A549 (cell line): Measurements from ENCODE around the gene MCRIP1. TPM values are rescaled to one million over a fixed set of nuclear protein-coding genes. Genes with fewer than 3 reads are reported as not detected.

Experiments used
- ATAC-seq, 2 experiments: fragments of 200-7000 bp in 1 of 2; fragments of >200 bp in 1 of 2; cut with Nextera tagmentation in 1 of 2; cut with Tn5 transposase in 1 of 2; 3 replicates each; pipeline versions ENCODE4 v1.8.0 to v1.9.1; 2018 to 2020; ENCODE audit warnings: mild to moderate bottlenecking in 1 of 2, moderate library complexity in 1 of 2
- CTCF ChIA-PET: fragments of 300-600 bp; sonication (Branson Sonifier 250); formaldehyde crosslinking; extraction: SDS; loops from one replicate; lab custom pipeline; 2021; ENCODE audit warnings: antibody characterized with exemption, inconsistent platforms; lab: Yijun Ruan, JAX
- POLR2A ChIA-PET: fragments of 350-600 bp; formaldehyde crosslinking; extraction: SDS; loops from one replicate; lab custom pipeline; 2021; ENCODE audit warnings: antibody characterized with exemption, inconsistent platforms; lab: Yijun Ruan, JAX
- DNase-seq, 2 experiments: peaks; one replicate each; pipeline versions ENCODE4 v3.0.0 to v3.0.0-alpha.2; 2011 to 2016; ENCODE audit warnings: low read depth in 1 of 2, low spot score in 1 of 2
- FAIRE-seq: peaks from 2 replicates; lab custom pipeline; 2011; peaks lifted over from hg19 to GRCh38; lab: Jason Lieb, UNC
- H3K27ac ChIP-seq, 2 experiments: fragments of >200 bp; sonication (Bioruptor Twin); formaldehyde crosslinking; 3 replicates each; pipeline ENCODE4 v1.5.1; 2016 to 2017
- H3K4me1 ChIP-seq: fragments of >200 bp; sonication (Bioruptor Twin); formaldehyde crosslinking; 3 replicates; pipeline ENCODE4 v1.6.1; 2016
- H3K4me2 ChIP-seq: fragments of >200 bp; sonication (Bioruptor Twin); formaldehyde crosslinking; 3 replicates; pipeline ENCODE4 v1.6.1; 2016
- H3K4me3 ChIP-seq: fragments of >200 bp; sonication (Bioruptor Twin); formaldehyde crosslinking; 3 replicates; pipeline ENCODE4 v1.5.1; 2016
- H3K9me3 ChIP-seq: fragments of >200 bp; sonication (Bioruptor Twin); formaldehyde crosslinking; 3 replicates; pipeline ENCODE4 v1.6.1; 2016
- CBX8 ChIP-seq: fragments of 200-600 bp; sonication (generic); IDR thresholded peaks from 2 replicates; pipeline ENCODE4 v1.6.1; 2016
- CHD4 ChIP-seq: fragments of 200-600 bp; sonication (generic); IDR thresholded peaks from 2 replicates; pipeline ENCODE4 v1.6.1; 2016; ENCODE audit warnings: antibody characterized with exemption, mild to moderate bottlenecking, borderline replicate concordance
- EHMT2 ChIP-seq: fragments of 200-600 bp; sonication (generic); IDR thresholded peaks from 2 replicates; pipeline ENCODE4 v1.6.1; 2016; ENCODE audit warnings: antibody characterized with exemption, low read depth, mild to moderate bottlenecking, moderate library complexity
- FOXS1 ChIP-seq: fragments of 250-450 bp; sonication (Bioruptor Pico); IDR thresholded peaks from 2 replicates; pipeline ENCODE4 v1.5.0; 2020; ENCODE audit warnings: mild to moderate bottlenecking, moderate library complexity
- HDAC2 ChIP-seq: fragments of 200-600 bp; sonication (generic); IDR thresholded peaks from 2 replicates; pipeline ENCODE4 v1.6.1; 2016
- HOXA7 ChIP-seq: fragments of 250-450 bp; sonication (Bioruptor Pico); IDR thresholded peaks from 2 replicates; pipeline ENCODE4 v1.5.0; 2020; ENCODE audit warnings: mild to moderate bottlenecking, moderate library complexity
- HOXB13 ChIP-seq: fragments of 250-450 bp; sonication (Bioruptor Pico); IDR thresholded peaks from 2 replicates; pipeline ENCODE4 v1.5.0; 2020; ENCODE audit warnings: low read depth, mild to moderate bottlenecking, moderate library complexity
- JUN ChIP-seq, 2 experiments: fragments of >200 bp; sonication (Bioruptor Twin); formaldehyde crosslinking; IDR thresholded peaks; 2 replicates in 1 of 2; 3 replicates in 1 of 2; pipeline ENCODE4 v1.6.1; 2016 to 2017
- KDM5A ChIP-seq: fragments of 200-600 bp; sonication (generic); IDR thresholded peaks from 2 replicates; pipeline ENCODE4 v1.6.1; 2016; ENCODE audit warnings: antibody characterized with exemption, mild to moderate bottlenecking
- PHF8 ChIP-seq: fragments of 200-600 bp; sonication (generic); IDR thresholded peaks from 2 replicates; pipeline ENCODE4 v1.6.1; 2016; ENCODE audit warnings: low read depth, mild to moderate bottlenecking, antibody characterized with exemption, moderate library complexity, borderline replicate concordance
- POLR2A ChIP-seq: IDR thresholded peaks from 2 replicates; pipeline ENCODE4 v1.6.1; 2012; ENCODE audit warnings: mild to moderate bottlenecking, low read length
- RAD21 ChIP-seq, 2 experiments: fragments of >200 bp in 1 of 2; sonication (Bioruptor Twin) in 1 of 2; formaldehyde crosslinking in 1 of 2; IDR thresholded peaks in 1 of 2; conservative IDR thresholded peaks in 1 of 2; 2 replicates in 1 of 2; 3 replicates in 1 of 2; pipeline ENCODE4 v1.6.1; 2012 to 2018; ENCODE audit warnings: inconsistent platforms in 1 of 2
- RCOR1 ChIP-seq: fragments of 150-350 bp; IDR thresholded peaks from 2 replicates; pipeline ENCODE4 v1.6.1; 2014; ENCODE audit warnings: antibody characterized with exemption, low read length, low read depth
- RFX5 ChIP-seq: fragments of 450-650 bp; IDR thresholded peaks from 2 replicates; pipeline ENCODE4 v1.7.1; 2014; ENCODE audit warnings: antibody characterized with exemption, mild to moderate bottlenecking, moderate library complexity
- RNF2 ChIP-seq: fragments of 200-600 bp; sonication (generic); IDR thresholded peaks from 2 replicates; pipeline ENCODE4 v1.6.1; 2016; ENCODE audit warnings: low read depth, mild to moderate bottlenecking, antibody characterized with exemption, moderate library complexity, borderline replicate concordance
- SMC3 ChIP-seq: fragments of >200 bp; sonication (Bioruptor Twin); formaldehyde crosslinking; IDR thresholded peaks from 3 replicates; pipeline ENCODE4 v1.6.1; 2018; ENCODE audit warnings: inconsistent platforms
- SREBF2 ChIP-seq: fragments of 450-650 bp; IDR thresholded peaks from 2 replicates; pipeline ENCODE4 v1.6.1; 2014; ENCODE audit warnings: mild to moderate bottlenecking, moderate library complexity
- ZSCAN20 ChIP-seq: fragments of 250-450 bp; sonication (Bioruptor Pico); IDR thresholded peaks from 2 replicates; pipeline ENCODE4 v1.8.0; 2022; ENCODE audit warnings: mild to moderate bottlenecking, moderate library complexity
- WGBS: methylation state at CpG from one replicate; pipeline ENCODE4 v1.1.6; 2017; ENCODE audit errors: missing lambda C conversion rate; 5-methylcytosine and 5-hydroxymethylcytosine counted together
- polyA plus RNA-seq, 4 experiments: library from polyadenylated mRNA; depleted of rRNA in 3 of 4; stranded (reverse); fragments of >200 nt; fragmentation: RNase III in 1 of 4; extraction: RNeasy Plus Mini Kit Qiagen cat#74134 plus additional on column Dnase treatment in 1 of 4; gene quantifications; 2 replicates in 3 of 4; 3 replicates in 1 of 4; pipeline ENCODE4 v1.2.3, GENCODE V29; 2011 to 2017
- TF ChIP-seq, protein P1 (sequence below): fragments of 200-600 bp; sonication (generic); IDR thresholded peaks from 2 replicates; pipeline ENCODE4 v1.6.1; 2016; ENCODE audit warnings: antibody characterized with exemption, mild to moderate bottlenecking, moderate library complexity
- TF ChIP-seq, protein P2 (sequence below): fragments of >200 bp; sonication (Bioruptor Twin); formaldehyde crosslinking; IDR thresholded peaks from 3 replicates; pipeline ENCODE4 v1.5.1; 2016
- TF ChIP-seq, protein P3 (sequence below): fragments of 450-650 bp; IDR thresholded peaks from 2 replicates; pipeline ENCODE4 v1.6.1; 2014; ENCODE audit warnings: antibody characterized with exemption
- TF ChIP-seq, protein P4 (sequence below): fragments of 250-450 bp; sonication (Bioruptor Pico); IDR thresholded peaks from 2 replicates; pipeline ENCODE4 v1.5.0; 2020; ENCODE audit warnings: low read depth, mild to moderate bottlenecking, moderate library complexity
- TF ChIP-seq, protein P5 (sequence below): fragments of >200 bp; sonication (Bioruptor Twin); formaldehyde crosslinking; IDR thresholded peaks from 3 replicates; pipeline ENCODE4 v1.6.1; 2016

MCRIP1 gene
- polyA plus RNA-seq, 2 of the 4 experiments (the other 2 are of a cell fraction), result 32.0 to 51.0 TPM

DNA sequence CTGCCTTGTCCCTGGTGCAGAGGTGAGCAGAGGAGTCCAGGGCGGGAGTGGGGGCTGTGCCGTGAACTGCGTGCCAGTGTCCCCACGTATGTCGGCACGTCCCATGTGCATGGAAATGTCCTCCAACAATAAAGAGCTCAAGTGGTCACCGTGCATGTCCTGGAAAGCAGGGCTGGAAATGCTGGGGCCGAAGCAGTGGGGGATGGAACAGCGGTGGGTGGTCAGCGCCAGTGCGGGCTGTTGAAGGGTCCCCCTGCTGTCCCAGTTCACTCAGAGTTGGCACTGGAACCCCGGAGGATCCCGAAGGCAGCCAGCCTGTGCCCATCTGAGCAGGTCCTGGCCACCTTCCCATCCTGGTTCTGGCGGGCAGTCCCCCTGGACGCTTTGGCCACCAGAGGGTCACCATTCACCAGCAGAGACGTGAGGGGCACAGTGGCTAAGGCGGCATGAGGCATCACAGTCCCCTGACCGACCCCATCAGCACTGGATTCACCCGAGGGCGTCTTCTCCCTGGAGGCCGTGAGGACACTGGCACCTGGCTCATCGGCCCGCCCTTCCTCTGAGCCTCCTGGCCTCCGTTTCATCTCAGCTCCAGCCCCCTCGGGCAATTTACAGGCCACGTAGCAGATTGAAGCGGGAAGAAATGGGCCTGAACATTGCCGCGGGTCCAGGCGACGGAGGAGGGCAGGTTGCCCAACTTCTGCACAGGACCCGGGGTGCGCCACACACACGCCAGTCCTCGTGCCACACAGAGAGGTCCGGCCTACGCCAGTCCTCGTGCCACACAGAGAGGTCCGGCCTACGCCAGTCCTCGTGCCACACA is 19.0 kb downstream of the MCRIP1 start (continued):
- TF ChIP-seq, protein P1, sequence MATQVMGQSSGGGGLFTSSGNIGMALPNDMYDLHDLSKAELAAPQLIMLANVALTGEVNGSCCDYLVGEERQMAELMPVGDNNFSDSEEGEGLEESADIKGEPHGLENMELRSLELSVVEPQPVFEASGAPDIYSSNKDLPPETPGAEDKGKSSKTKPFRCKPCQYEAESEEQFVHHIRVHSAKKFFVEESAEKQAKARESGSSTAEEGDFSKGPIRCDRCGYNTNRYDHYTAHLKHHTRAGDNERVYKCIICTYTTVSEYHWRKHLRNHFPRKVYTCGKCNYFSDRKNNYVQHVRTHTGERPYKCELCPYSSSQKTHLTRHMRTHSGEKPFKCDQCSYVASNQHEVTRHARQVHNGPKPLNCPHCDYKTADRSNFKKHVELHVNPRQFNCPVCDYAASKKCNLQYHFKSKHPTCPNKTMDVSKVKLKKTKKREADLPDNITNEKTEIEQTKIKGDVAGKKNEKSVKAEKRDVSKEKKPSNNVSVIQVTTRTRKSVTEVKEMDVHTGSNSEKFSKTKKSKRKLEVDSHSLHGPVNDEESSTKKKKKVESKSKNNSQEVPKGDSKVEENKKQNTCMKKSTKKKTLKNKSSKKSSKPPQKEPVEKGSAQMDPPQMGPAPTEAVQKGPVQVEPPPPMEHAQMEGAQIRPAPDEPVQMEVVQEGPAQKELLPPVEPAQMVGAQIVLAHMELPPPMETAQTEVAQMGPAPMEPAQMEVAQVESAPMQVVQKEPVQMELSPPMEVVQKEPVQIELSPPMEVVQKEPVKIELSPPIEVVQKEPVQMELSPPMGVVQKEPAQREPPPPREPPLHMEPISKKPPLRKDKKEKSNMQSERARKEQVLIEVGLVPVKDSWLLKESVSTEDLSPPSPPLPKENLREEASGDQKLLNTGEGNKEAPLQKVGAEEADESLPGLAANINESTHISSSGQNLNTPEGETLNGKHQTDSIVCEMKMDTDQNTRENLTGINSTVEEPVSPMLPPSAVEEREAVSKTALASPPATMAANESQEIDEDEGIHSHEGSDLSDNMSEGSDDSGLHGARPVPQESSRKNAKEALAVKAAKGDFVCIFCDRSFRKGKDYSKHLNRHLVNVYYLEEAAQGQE, result no peak
- TF ChIP-seq, protein P2, sequence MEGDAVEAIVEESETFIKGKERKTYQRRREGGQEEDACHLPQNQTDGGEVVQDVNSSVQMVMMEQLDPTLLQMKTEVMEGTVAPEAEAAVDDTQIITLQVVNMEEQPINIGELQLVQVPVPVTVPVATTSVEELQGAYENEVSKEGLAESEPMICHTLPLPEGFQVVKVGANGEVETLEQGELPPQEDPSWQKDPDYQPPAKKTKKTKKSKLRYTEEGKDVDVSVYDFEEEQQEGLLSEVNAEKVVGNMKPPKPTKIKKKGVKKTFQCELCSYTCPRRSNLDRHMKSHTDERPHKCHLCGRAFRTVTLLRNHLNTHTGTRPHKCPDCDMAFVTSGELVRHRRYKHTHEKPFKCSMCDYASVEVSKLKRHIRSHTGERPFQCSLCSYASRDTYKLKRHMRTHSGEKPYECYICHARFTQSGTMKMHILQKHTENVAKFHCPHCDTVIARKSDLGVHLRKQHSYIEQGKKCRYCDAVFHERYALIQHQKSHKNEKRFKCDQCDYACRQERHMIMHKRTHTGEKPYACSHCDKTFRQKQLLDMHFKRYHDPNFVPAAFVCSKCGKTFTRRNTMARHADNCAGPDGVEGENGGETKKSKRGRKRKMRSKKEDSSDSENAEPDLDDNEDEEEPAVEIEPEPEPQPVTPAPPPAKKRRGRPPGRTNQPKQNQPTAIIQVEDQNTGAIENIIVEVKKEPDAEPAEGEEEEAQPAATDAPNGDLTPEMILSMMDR, result no peak
- no peak for TF ChIP-seq JUN (IDR thresholded peaks at IDR 0.05)
- no peak for TF ChIP-seq HOXB13
- TF ChIP-seq, protein P3, sequence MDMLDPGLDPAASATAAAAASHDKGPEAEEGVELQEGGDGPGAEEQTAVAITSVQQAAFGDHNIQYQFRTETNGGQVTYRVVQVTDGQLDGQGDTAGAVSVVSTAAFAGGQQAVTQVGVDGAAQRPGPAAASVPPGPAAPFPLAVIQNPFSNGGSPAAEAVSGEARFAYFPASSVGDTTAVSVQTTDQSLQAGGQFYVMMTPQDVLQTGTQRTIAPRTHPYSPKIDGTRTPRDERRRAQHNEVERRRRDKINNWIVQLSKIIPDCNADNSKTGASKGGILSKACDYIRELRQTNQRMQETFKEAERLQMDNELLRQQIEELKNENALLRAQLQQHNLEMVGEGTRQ, result no peak
- no peak for TF ChIP-seq SREBF2
- TF ChIP-seq FOXS1 (CRISPR knock-in tag), result no peak
- no peak for TF ChIP-seq POLR2A

DNA sequence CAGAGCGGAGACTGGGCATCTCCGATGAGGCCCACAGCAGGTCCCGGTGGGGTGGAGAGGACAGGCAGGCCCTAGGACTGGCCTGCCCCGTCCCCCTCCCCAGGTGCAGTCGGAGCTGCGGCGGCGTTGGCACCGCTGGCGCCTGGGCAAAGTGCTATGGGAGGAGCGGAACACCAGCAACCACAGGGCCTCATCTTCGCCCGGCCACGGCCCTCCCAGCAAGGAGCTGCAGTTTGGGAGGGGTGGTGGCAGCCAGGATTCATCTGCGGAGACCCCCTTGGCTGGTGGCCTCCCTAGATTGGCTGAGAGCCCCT is 19.8 kb downstream of the MCRIP1 start:
- WGBS, result 79% methylated on average over 14 of the region's 15 CpGs
- POLR2A ChIA-PET, result no interaction called here

More for the DNA sequence above, 19.8 kb downstream of the MCRIP1 start:
- ATAC-seq, result no peak
- Histone ChIP-seq H3K27ac (no peak overlapping the region), H3K9me3 (no peaks in the 10 kb centered on the region), H3K4me2 (no peak overlapping the region), H3K4me3 (no peak overlapping the region)
- no peak for FAIRE-seq
- CTCF ChIA-PET, result interaction anchor here (1.0 to 4.9 kb wide), 7 partner anchors 9 to 83 kb away, joined by 3 to 24 read pairs (median 3); no protein-coding TSS in a partner anchor
- no peak for DNase-seq
- TF ChIP-seq, protein P4, sequence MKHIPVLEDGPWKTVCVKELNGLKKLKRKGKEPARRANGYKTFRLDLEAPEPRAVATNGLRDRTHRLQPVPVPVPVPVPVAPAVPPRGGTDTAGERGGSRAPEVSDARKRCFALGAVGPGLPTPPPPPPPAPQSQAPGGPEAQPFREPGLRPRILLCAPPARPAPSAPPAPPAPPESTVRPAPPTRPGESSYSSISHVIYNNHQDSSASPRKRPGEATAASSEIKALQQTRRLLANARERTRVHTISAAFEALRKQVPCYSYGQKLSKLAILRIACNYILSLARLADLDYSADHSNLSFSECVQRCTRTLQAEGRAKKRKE (CRISPR knock-in tag), result no peak
- TF ChIP-seq, protein P2, result no peak
- TF ChIP-seq KDM5A (no peak), ZSCAN20 (CRISPR knock-in tag) (no peak), RCOR1 (no peak), SMC3 (no peak), CBX8 (no peak), RFX5 (no peak), JUN (IDR thresholded peaks at IDR 0.05) (no peak), CHD4 (no peak), HOXA7 (CRISPR knock-in tag) (no peak), RNF2 (no peak), PHF8 (no peak), RAD21 (conservative IDR thresholded peaks at IDR 0.05 in 1 of 2, IDR thresholded peaks at IDR 0.05 in 1 of 2) (no peak), EHMT2 (no peak), FOXS1 (CRISPR knock-in tag) (no peak), HDAC2 (no peak)
- TF ChIP-seq, protein P5, sequence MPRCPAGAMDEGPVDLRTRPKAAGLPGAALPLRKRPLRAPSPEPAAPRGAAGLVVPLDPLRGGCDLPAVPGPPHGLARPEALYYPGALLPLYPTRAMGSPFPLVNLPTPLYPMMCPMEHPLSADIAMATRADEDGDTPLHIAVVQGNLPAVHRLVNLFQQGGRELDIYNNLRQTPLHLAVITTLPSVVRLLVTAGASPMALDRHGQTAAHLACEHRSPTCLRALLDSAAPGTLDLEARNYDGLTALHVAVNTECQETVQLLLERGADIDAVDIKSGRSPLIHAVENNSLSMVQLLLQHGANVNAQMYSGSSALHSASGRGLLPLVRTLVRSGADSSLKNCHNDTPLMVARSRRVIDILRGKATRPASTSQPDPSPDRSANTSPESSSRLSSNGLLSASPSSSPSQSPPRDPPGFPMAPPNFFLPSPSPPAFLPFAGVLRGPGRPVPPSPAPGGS, result no peak
- TF ChIP-seq, protein P3, result no peak
- TF ChIP-seq, all 56 proteins: peak for 0
- peaks cover 32% of the 10 kb centered on the region for H3K4me1 ChIP-seq
